ENCODE measurements around the gene NUDT19.
"Not testable (repeated sequence)": the region's sequence is repeated elsewhere in the genome, so short reads cannot be mapped to it uniquely, and the experiment has no call there.

Gene NUDT19

DNA sequence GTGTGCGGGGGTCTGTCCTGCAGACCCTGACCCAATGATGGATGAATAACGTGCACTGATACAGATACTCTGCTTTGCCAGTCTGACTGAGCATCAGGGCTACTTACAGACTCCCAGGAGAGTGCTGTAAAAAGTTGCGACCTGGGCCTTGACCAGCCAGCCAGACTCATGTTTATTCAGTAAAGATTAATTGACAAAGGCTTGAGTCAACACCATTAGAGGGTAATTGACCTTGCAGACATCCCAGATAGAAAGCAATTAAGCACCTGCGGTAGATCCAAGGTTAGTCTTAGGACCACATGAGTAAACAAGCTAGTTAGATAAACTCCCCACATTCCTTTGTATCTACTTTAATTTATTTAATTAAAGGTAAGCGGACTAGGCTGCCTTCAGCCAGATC, 10.4 kb downstream of the NUDT19 start:
- H3K4me3 ChIP-seq (ENCODE audit: low read depth in 1 of 2, low read length in 2 of 2) = no peak overlapping the region
- no peaks in the 10 kb centered on the region for H3K27me3 ChIP-seq (ENCODE audit: control insufficient read depth in 1 of 2, insufficient read depth in 2 of 2, low read length in 2 of 2)
- no peak overlapping the region for H3K9ac ChIP-seq (ENCODE audit: low read depth in 1 of 2, low read length in 2 of 2)
- peaks cover 2 to 13% of the 10 kb centered on the region in 2 donors for H3K4me1 ChIP-seq (ENCODE audit: control insufficient read depth in 1 of 2, insufficient read depth in 2 of 2, low read length in 2 of 2)
- peaks cover 0 to 21% of the 10 kb centered on the region in 2 donors for H3K36me3 ChIP-seq (ENCODE audit: control insufficient read depth in 1 of 2, insufficient read depth in 2 of 2, low read length in 2 of 2)
- H3K27ac ChIP-seq (ENCODE audit: low read depth, low read length) = no peak overlapping the region
- no peaks in the 10 kb centered on the region for H3K9me3 ChIP-seq (ENCODE audit: control insufficient read depth in 1 of 2, low read length in 2 of 2)

DNA sequence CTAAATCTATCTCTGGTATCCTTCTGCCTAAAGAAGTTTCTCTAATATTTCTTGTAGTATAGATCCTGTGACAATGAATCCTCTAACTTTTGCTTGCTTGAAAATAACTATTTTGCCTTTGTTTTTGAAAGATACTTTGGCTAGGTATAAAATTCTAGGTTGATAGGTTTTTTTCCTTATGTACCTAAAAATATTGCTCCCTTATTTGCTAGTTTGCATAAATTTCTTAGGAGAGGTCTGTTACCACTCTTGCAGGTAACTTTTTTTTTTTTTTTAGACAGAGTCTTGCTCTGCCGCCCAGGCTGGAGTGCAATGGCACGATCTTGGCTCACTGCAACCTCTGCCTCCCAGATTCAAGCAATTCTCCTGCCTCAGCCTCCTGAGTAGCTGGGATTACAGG, 12.4 kb downstream of the NUDT19 start:
- not testable (repeated sequence) for H3K9me3 ChIP-seq (ENCODE audit: control insufficient read depth in 1 of 2, low read length in 2 of 2); H3K27me3 ChIP-seq (ENCODE audit: control insufficient read depth in 1 of 2, insufficient read depth in 2 of 2, low read length in 2 of 2); H3K9ac ChIP-seq (ENCODE audit: low read depth in 1 of 2, low read length in 2 of 2); H3K27ac ChIP-seq (ENCODE audit: low read depth, low read length); H3K4me3 ChIP-seq (ENCODE audit: low read depth in 1 of 2, low read length in 2 of 2)
- peaks cover 0 to 21% of the 10 kb centered on the region in 2 donors for H3K36me3 ChIP-seq (ENCODE audit: control insufficient read depth in 1 of 2, insufficient read depth in 2 of 2, low read length in 2 of 2)
- peaks cover 4 to 13% of the 10 kb centered on the region in 2 donors for H3K4me1 ChIP-seq (ENCODE audit: control insufficient read depth in 1 of 2, insufficient read depth in 2 of 2, low read length in 2 of 2)

DNA sequence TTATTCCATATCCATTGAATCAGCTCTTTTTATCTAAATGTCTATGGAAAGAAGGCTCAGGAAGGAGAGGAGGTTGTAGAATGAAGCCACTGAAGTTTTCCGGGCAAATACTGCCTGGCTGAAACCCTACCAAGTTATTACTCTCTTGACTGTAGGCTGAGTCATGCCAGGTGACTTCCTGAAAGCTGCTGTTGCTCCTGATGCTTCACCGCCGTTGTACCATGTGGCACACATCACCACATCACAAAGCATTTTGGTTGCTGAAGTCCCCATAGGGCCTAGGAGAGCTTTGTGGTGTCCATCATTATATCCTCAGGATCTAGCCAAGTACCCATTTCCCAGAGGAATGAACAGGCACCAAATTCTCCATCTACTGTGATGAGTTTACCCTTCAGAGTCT, 16.8 kb downstream of the NUDT19 start:
- peaks cover 3 to 4% of the 10 kb centered on the region in 2 donors for H3K4me1 ChIP-seq (ENCODE audit: control insufficient read depth in 1 of 2, insufficient read depth in 2 of 2, low read length in 2 of 2)

DNA sequence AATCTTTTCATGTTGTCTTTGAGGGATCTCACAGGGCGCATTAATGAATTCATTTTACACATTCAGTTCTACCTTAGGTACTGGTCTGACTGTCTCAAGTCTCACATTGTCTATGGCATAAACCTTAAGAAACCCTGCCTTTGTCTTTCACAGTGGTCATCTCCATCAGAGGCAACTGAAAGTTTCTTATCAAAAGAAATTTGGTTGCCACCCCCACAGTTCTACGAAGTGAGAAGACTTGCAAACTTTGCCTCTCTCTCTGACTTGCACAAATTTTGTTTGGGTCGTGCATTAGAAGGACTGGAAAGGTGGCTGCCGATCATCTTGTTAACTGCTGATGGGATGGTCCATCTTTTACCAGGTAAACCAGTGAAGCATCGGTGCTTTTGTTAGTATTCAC, 17.4 kb downstream of the NUDT19 start:
- no peak overlapping the region for H3K4me3 ChIP-seq (ENCODE audit: low read depth in 1 of 2, low read length in 2 of 2)
- no peaks in the 10 kb centered on the region for H3K27me3 ChIP-seq (ENCODE audit: control insufficient read depth in 1 of 2, insufficient read depth in 2 of 2, low read length in 2 of 2)
- no peaks in the 10 kb centered on the region for H3K9me3 ChIP-seq (ENCODE audit: control insufficient read depth in 1 of 2, low read length in 2 of 2)
- H3K9ac ChIP-seq (ENCODE audit: low read depth in 1 of 2, low read length in 2 of 2) = no peak overlapping the region
- H3K4me1 ChIP-seq (ENCODE audit: control insufficient read depth in 1 of 2, insufficient read depth in 2 of 2, low read length in 2 of 2) = peaks cover 3 to 4% of the 10 kb centered on the region in 2 donors
- H3K27ac ChIP-seq (ENCODE audit: low read depth, low read length) = no peak overlapping the region
- peaks cover 5 to 37% of the 10 kb centered on the region in 2 donors for H3K36me3 ChIP-seq (ENCODE audit: control insufficient read depth in 1 of 2, insufficient read depth in 2 of 2, low read length in 2 of 2)

More for the DNA sequence above, 16.8 kb downstream of the NUDT19 start:
- no peaks in the 10 kb centered on the region for H3K9me3 ChIP-seq (ENCODE audit: control insufficient read depth in 1 of 2, low read length in 2 of 2)
- H3K27me3 ChIP-seq (ENCODE audit: control insufficient read depth in 1 of 2, insufficient read depth in 2 of 2, low read length in 2 of 2) = no peaks in the 10 kb centered on the region
- no peak overlapping the region for H3K27ac ChIP-seq (ENCODE audit: low read depth, low read length)
- peaks cover 5 to 33% of the 10 kb centered on the region in 2 donors for H3K36me3 ChIP-seq (ENCODE audit: control insufficient read depth in 1 of 2, insufficient read depth in 2 of 2, low read length in 2 of 2)
- no peak overlapping the region for H3K4me3 ChIP-seq (ENCODE audit: low read depth in 1 of 2, low read length in 2 of 2)
- no peak overlapping the region for H3K9ac ChIP-seq (ENCODE audit: low read depth in 1 of 2, low read length in 2 of 2)

DNA sequence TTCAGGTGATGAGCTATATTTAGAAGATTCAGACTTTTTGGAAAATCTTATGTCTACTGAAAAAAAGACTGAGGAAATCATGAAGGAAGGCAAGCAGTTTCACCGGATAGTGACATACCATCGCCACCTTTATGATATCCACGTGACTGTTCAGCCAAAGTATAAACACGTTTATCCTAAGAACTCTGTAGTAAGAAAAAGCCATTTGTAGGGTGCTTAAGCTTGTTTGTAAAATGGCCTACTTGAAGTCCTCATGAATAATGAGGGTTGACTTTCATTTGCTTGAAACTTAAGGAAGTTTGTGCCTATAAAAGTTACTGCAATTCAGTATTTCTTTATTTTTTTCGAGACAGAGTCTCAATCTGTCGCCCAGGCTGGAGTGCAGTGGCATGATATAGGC, 20.1 kb downstream of the NUDT19 start:
- Histone ChIP-seq H3K4me1 (ENCODE audit: control insufficient read depth in 1 of 2, insufficient read depth in 2 of 2, low read length in 2 of 2) (peaks cover 2 to 4% of the 10 kb centered on the region in 2 donors), H3K27ac (ENCODE audit: low read depth, low read length) (no peak overlapping the region), H3K9me3 (ENCODE audit: control insufficient read depth in 1 of 2, low read length in 2 of 2) (no peaks in the 10 kb centered on the region), H3K4me3 (ENCODE audit: low read depth in 1 of 2, low read length in 2 of 2) (no peak overlapping the region), H3K27me3 (ENCODE audit: control insufficient read depth in 1 of 2, insufficient read depth in 2 of 2, low read length in 2 of 2) (no peaks in the 10 kb centered on the region), H3K9ac (ENCODE audit: low read depth in 1 of 2, low read length in 2 of 2) (no peak overlapping the region), H3K36me3 (ENCODE audit: control insufficient read depth in 1 of 2, insufficient read depth in 2 of 2, low read length in 2 of 2) (peaks cover 5 to 34% of the 10 kb centered on the region in 2 donors)

DNA sequence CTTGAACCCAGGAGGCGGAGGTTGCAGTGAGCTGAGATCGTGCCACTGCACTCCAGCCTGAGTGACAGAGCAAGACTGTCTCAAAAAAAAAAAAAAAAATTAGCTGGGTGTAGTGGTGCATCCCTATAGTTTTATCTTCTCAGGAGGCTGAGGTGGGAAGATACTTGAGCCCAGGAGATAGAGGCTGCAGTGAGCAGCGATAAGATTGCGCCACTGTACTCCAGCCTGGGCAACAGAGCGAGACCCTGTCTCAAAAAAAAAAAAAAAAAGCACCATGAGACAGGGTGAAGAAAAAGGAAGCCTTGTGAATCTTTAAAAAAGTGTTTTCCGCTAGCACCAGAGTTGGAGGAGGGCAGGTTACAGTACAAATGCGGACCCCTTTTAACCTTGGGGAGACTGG, 24.6 kb downstream of the NUDT19 start:
- peaks cover 5 to 32% of the 10 kb centered on the region in 2 donors for H3K36me3 ChIP-seq (ENCODE audit: control insufficient read depth in 1 of 2, insufficient read depth in 2 of 2, low read length in 2 of 2)
- H3K9ac ChIP-seq (ENCODE audit: low read depth in 1 of 2, low read length in 2 of 2); H3K27me3 ChIP-seq (ENCODE audit: control insufficient read depth in 1 of 2, insufficient read depth in 2 of 2, low read length in 2 of 2); H3K9me3 ChIP-seq (ENCODE audit: control insufficient read depth in 1 of 2, low read length in 2 of 2); H3K4me1 ChIP-seq (ENCODE audit: control insufficient read depth in 1 of 2, insufficient read depth in 2 of 2, low read length in 2 of 2); H3K27ac ChIP-seq (ENCODE audit: low read depth, low read length); H3K4me3 ChIP-seq (ENCODE audit: low read depth in 1 of 2, low read length in 2 of 2): not testable (repeated sequence)

DNA sequence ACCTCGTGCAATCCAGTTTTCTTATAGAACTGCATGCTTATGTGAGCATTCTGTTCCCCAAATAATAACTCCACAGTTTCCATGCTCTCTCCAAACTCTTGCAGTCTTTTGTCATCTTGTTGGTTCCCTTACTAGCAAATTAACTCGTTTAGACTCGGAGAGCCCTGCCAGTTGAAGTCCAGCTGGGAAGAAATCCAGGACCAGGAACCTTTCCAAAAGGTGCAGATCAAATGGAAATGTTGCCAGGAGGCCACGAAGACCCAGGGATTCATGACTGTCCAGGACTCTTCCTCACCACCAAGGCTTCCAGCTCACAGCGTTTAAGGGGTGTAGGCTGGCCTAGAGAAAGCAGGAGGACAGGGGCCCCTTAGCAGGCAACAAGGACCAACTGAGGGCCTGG, 25.9 kb downstream of the NUDT19 start:
- peaks cover 4 to 26% of the 10 kb centered on the region in 2 donors for H3K36me3 ChIP-seq (ENCODE audit: control insufficient read depth in 1 of 2, insufficient read depth in 2 of 2, low read length in 2 of 2)
- no peak overlapping the region for H3K27ac ChIP-seq (ENCODE audit: low read depth, low read length)
- no peaks in the 10 kb centered on the region for H3K27me3 ChIP-seq (ENCODE audit: control insufficient read depth in 1 of 2, insufficient read depth in 2 of 2, low read length in 2 of 2)
- H3K9ac ChIP-seq (ENCODE audit: low read depth in 1 of 2, low read length in 2 of 2) = no peak overlapping the region
- no peaks in the 10 kb centered on the region for H3K4me1 ChIP-seq (ENCODE audit: control insufficient read depth in 1 of 2, insufficient read depth in 2 of 2, low read length in 2 of 2)
- no peaks in the 10 kb centered on the region for H3K9me3 ChIP-seq (ENCODE audit: control insufficient read depth in 1 of 2, low read length in 2 of 2)
- no peak overlapping the region for H3K4me3 ChIP-seq (ENCODE audit: low read depth in 1 of 2, low read length in 2 of 2)

DNA sequence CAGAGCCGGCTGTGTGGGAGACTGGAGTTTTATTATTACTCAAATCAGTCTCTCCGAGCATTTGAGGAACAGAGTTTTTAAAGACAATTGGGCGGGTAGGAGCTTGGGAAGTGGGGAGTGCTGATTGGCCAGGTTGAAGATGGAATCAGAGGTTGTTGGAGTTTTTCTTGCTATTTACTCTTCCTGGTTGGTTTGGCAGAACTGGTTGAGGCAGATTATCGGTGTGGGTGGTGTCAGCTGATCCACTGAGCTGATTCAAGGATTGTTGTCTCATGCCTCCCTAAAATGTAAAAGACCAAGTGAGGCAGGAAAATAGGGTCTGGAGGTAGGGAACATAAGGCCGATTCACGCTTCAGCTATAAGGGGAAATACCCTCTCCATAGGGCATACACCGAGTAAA, 26.7 kb downstream of the NUDT19 start:
- H3K27ac ChIP-seq (ENCODE audit: low read depth, low read length) = no peak overlapping the region
- peaks cover under 1 to 20% of the 10 kb centered on the region in 2 donors for H3K36me3 ChIP-seq (ENCODE audit: control insufficient read depth in 1 of 2, insufficient read depth in 2 of 2, low read length in 2 of 2)
- no peak overlapping the region for H3K9ac ChIP-seq (ENCODE audit: low read depth in 1 of 2, low read length in 2 of 2)
- no peaks in the 10 kb centered on the region for H3K4me1 ChIP-seq (ENCODE audit: control insufficient read depth in 1 of 2, insufficient read depth in 2 of 2, low read length in 2 of 2)
- H3K9me3 ChIP-seq (ENCODE audit: control insufficient read depth in 1 of 2, low read length in 2 of 2) = no peaks in the 10 kb centered on the region
- H3K27me3 ChIP-seq (ENCODE audit: control insufficient read depth in 1 of 2, insufficient read depth in 2 of 2, low read length in 2 of 2) = no peaks in the 10 kb centered on the region
- H3K4me3 ChIP-seq (ENCODE audit: low read depth in 1 of 2, low read length in 2 of 2) = no peak overlapping the region

DNA sequence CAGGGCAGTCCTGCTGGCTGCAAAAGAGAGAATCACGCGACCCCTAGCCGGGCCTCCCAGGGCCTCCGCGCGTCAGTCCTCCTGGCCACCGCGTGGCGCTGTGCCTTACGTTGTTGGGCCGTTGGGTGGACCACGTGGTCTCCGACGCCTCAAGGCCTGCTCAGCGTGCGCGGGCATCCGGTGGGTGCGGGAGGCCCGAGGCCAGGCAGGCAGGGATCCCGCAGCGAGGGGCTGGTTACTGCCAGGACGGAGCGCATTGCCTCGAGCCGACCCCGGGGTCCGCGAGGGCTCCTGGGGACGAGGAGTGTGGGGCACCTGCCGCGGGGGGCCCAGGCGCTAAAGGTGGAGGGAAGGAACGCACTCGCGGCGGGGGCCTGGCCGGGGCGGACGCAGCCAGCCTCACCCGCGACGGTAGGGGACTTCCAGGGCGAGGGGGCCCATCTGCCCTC, 28.0 kb downstream of the NUDT19 start, which contains the start of gene TDRD12:
TSS of gene TDRD12 (plus strand) at position 157 of the 449 bp plus-strand sequence. CDS start 306 bp downstream, outside the sequence.
- H3K4me1 ChIP-seq (ENCODE audit: control insufficient read depth in 1 of 2, insufficient read depth in 2 of 2, low read length in 2 of 2) = no peaks in the 10 kb centered on the region
- H3K27ac ChIP-seq (ENCODE audit: low read depth, low read length) = no peak within 1 kb of the TSS
- no peaks in the 10 kb centered on the region for H3K9me3 ChIP-seq (ENCODE audit: control insufficient read depth in 1 of 2, low read length in 2 of 2)
- H3K9ac ChIP-seq (ENCODE audit: low read depth in 1 of 2, low read length in 2 of 2) = no peak within 1 kb of the TSS
- peaks cover 0 to 15% of the 10 kb centered on the region in 2 donors for H3K36me3 ChIP-seq (ENCODE audit: control insufficient read depth in 1 of 2, insufficient read depth in 2 of 2, low read length in 2 of 2)
- H3K27me3 ChIP-seq (ENCODE audit: control insufficient read depth in 1 of 2, insufficient read depth in 2 of 2, low read length in 2 of 2) = no peaks in the 10 kb centered on the region
- H3K4me3 ChIP-seq (ENCODE audit: low read depth in 1 of 2, low read length in 2 of 2) = no peak within 1 kb of the TSS

DNA sequence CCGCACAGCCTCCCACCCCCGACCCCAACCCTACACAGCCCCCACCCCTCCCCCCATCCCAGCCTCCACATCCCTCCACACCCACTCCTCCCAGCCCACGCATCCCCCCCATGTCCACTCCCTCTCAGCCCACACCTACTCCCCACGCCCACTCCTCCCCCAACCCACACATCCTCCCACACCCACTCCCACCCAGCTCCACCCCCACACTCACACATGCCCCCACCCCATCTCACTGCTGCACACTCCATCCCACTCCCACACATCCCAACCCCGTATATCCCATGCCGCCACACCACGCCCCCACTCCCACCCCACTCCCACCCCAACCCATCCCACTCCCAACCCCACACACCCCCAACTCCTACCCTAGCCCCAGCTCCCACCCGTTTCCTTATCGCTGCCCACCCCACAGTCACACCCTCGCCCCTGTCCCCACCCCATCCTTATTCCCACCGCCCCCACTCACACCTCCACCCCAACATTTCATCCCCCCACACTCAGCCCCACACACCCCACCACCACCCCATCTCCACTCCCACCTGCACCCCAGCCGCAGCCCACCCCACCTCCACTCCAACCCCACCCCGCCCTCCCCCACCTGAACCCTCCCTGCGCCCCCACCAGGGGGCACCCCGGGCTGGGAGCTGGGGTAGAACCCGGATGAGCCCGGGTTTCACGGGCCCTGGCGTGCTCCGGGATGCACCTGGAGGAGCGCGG, 28.8 kb downstream of the NUDT19 start:
- Histone ChIP-seq H3K9ac (ENCODE audit: low read depth in 1 of 2, low read length in 2 of 2) (no peak overlapping the region), H3K9me3 (ENCODE audit: control insufficient read depth in 1 of 2, low read length in 2 of 2) (no peaks in the 10 kb centered on the region), H3K36me3 (ENCODE audit: control insufficient read depth in 1 of 2, insufficient read depth in 2 of 2, low read length in 2 of 2) (peaks cover 0 to 8% of the 10 kb centered on the region in 2 donors), H3K4me3 (ENCODE audit: low read depth in 1 of 2, low read length in 2 of 2) (no peak overlapping the region), H3K27ac (ENCODE audit: low read depth, low read length) (no peak overlapping the region), H3K27me3 (ENCODE audit: control insufficient read depth in 1 of 2, insufficient read depth in 2 of 2, low read length in 2 of 2) (no peaks in the 10 kb centered on the region), H3K4me1 (ENCODE audit: control insufficient read depth in 1 of 2, insufficient read depth in 2 of 2, low read length in 2 of 2) (no peaks in the 10 kb centered on the region)

All from duodenal mucosa (tissue), 2 donors.